NB4 (cell line): ENCODE results near the gene S100A1.

Source experiments
- CTCF ChIP-seq: IDR thresholded peaks from one replicate; pipeline ENCODE4 v1.5.1; 2012; ENCODE audit warnings: low read depth, low read length
- POLR2A ChIP-seq: IDR thresholded peaks from 2 replicates; pipeline ENCODE4 v1.6.1; 2011; ENCODE audit warnings: mild to moderate bottlenecking; ENCODE audit not compliant: insufficient read length; ENCODE audit errors: extremely low read depth

GRCh38 chr1:153623101-153623500, 5.1 kb upstream of the S100A1 start:
- TF ChIP-seq POLR2A (no peak), CTCF (no peak)
